ENCODE data around the gene PHF21A. TPM values are rescaled to one million over a fixed set of nuclear protein-coding genes. Genes with fewer than 3 reads are reported as not detected.
A peak's percentile ranks its signal among the peaks of the same experiment; 100 is the strongest.

The PHF21A gene
- total and polyA plus RNA-seq, 10 of the 15 experiments (the other 5 are each of a cell fraction or from before 2014, with no cell fraction given): 2.6 to 37.2 (median 16.0) TPM

DNA sequence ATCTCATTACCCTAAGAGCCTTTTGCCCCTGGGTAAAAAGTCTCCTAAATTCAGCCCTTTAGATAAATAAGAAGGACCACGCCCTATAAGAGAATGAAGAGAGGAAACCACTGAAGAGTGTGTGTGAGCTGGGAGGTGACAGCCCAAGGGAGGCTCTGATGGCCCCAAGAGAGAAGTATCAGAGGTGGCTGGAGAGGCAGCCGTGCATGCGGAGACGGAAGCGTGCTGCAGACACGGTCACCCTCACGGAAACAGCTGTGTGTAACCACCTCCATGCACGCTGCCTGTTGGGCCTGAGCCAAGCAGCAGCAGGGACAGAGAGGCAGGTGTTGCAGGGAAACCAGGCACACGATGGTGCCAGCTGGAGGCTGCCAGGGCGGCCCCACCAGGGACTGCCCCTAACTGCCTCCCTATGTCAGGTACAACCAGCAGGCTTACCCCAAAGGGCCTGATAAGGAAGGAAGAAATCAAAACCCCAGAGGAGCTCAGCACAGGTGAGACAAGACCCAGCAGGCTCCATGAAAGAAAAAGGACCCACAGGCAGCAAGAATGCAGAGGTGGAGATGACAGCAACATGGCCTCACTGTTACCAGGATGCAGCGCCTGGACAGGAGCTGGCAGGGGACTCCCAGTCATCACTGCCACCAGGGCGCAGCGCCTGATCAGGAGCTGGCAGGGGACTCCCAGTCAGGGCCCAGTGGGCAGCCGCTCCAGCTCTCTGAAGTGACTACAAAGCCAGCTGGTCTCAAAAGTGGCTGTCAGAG is 191.0 kb downstream of the PHF21A start (continued):
- TF ChIP-seq, protein P1, sequence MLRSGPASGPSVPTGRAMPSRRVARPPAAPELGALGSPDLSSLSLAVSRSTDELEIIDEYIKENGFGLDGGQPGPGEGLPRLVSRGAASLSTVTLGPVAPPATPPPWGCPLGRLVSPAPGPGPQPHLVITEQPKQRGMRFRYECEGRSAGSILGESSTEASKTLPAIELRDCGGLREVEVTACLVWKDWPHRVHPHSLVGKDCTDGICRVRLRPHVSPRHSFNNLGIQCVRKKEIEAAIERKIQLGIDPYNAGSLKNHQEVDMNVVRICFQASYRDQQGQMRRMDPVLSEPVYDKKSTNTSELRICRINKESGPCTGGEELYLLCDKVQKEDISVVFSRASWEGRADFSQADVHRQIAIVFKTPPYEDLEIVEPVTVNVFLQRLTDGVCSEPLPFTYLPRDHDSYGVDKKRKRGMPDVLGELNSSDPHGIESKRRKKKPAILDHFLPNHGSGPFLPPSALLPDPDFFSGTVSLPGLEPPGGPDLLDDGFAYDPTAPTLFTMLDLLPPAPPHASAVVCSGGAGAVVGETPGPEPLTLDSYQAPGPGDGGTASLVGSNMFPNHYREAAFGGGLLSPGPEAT (IDR thresholded peaks at IDR 0.05; ENCODE audit: low read depth): peak; percentile 89
- peak; percentile 91 for TF ChIP-seq NR2F1 (conservative IDR thresholded peaks at IDR 0.05)
- TF ChIP-seq IKZF2 (IDR thresholded peaks at IDR 0.05): peak; percentile 68 to 93; a peak in 3 of 4 replicates
- no peak for TF ChIP-seq SUPT20H (IDR thresholded peaks at IDR 0.05; ENCODE audit: borderline replicate concordance, control insufficient read depth, low read depth, low read length)
- no peak for TF ChIP-seq SMC3 (IDR thresholded peaks at IDR 0.05; ENCODE audit: borderline replicate concordance, low read length)
- TF ChIP-seq, protein P2, sequence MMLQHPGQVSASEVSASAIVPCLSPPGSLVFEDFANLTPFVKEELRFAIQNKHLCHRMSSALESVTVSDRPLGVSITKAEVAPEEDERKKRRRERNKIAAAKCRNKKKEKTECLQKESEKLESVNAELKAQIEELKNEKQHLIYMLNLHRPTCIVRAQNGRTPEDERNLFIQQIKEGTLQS (IDR thresholded peaks at IDR 0.05; ENCODE audit: borderline replicate concordance, extremely low read depth, low read depth, low read length): no peak
- TF ChIP-seq, protein P3, sequence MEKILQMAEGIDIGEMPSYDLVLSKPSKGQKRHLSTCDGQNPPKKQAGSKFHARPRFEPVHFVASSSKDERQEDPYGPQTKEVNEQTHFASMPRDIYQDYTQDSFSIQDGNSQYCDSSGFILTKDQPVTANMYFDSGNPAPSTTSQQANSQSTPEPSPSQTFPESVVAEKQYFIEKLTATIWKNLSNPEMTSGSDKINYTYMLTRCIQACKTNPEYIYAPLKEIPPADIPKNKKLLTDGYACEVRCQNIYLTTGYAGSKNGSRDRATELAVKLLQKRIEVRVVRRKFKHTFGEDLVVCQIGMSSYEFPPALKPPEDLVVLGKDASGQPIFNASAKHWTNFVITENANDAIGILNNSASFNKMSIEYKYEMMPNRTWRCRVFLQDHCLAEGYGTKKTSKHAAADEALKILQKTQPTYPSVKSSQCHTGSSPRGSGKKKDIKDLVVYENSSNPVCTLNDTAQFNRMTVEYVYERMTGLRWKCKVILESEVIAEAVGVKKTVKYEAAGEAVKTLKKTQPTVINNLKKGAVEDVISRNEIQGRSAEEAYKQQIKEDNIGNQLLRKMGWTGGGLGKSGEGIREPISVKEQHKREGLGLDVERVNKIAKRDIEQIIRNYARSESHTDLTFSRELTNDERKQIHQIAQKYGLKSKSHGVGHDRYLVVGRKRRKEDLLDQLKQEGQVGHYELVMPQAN (conservative IDR thresholded peaks at IDR 0.05): peak; percentile 68
- TF ChIP-seq, protein P4, sequence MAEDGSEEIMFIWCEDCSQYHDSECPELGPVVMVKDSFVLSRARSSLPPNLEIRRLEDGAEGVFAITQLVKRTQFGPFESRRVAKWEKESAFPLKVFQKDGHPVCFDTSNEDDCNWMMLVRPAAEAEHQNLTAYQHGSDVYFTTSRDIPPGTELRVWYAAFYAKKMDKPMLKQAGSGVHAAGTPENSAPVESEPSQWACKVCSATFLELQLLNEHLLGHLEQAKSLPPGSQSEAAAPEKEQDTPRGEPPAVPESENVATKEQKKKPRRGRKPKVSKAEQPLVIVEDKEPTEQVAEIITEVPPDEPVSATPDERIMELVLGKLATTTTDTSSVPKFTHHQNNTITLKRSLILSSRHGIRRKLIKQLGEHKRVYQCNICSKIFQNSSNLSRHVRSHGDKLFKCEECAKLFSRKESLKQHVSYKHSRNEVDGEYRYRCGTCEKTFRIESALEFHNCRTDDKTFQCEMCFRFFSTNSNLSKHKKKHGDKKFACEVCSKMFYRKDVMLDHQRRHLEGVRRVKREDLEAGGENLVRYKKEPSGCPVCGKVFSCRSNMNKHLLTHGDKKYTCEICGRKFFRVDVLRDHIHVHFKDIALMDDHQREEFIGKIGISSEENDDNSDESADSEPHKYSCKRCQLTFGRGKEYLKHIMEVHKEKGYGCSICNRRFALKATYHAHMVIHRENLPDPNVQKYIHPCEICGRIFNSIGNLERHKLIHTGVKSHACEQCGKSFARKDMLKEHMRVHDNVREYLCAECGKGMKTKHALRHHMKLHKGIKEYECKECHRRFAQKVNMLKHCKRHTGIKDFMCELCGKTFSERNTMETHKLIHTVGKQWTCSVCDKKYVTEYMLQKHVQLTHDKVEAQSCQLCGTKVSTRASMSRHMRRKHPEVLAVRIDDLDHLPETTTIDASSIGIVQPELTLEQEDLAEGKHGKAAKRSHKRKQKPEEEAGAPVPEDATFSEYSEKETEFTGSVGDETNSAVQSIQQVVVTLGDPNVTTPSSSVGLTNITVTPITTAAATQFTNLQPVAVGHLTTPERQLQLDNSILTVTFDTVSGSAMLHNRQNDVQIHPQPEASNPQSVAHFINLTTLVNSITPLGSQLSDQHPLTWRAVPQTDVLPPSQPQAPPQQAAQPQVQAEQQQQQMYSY (CRISPR knock-in tag; IDR thresholded peaks at IDR 0.05): no peak
- TF ChIP-seq RUNX3 (IDR thresholded peaks at IDR 0.05; ENCODE audit: low read length): peak; percentile 95
- peak; percentile 99 for TF ChIP-seq TCF3 (IDR thresholded peaks at IDR 0.05; ENCODE audit: borderline replicate concordance, insufficient read depth, low read depth, low read length)
- TF ChIP-seq RAD21 (IDR thresholded peaks at IDR 0.05; ENCODE audit: insufficient read depth, low read depth, low read length): no peak
- TF ChIP-seq FOXK2 (IDR thresholded peaks at IDR 0.05): no peak
- peak; percentile 68; the same call in 1 of the 3 replicates for TF ChIP-seq POU2F2 (IDR thresholded peaks at IDR 0.05; ENCODE audit: borderline replicate concordance, low read depth, low read length)
- no peak for TF ChIP-seq ZNF207 (IDR thresholded peaks at IDR 0.05; ENCODE audit: borderline replicate concordance)
- peak; percentile 87; the same call in 1 of the 2 replicates for TF ChIP-seq TBL1XR1 (IDR thresholded peaks at IDR 0.05; ENCODE audit: low read depth, low read length)
- TF ChIP-seq ESRRA (IDR thresholded peaks at IDR 0.05; ENCODE audit: low read length): no peak
- TF ChIP-seq RBBP5 (conservative IDR thresholded peaks at IDR 0.05): no peak
- TF ChIP-seq, protein P5, sequence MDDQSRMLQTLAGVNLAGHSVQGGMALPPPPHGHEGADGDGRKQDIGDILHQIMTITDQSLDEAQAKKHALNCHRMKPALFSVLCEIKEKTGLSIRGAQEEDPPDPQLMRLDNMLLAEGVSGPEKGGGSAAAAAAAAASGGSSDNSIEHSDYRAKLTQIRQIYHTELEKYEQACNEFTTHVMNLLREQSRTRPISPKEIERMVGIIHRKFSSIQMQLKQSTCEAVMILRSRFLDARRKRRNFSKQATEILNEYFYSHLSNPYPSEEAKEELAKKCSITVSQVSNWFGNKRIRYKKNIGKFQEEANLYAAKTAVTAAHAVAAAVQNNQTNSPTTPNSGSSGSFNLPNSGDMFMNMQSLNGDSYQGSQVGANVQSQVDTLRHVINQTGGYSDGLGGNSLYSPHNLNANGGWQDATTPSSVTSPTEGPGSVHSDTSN (IDR thresholded peaks at IDR 0.05; ENCODE audit: insufficient replicate concordance, low read depth, low read length): peak; percentile 78
- TF ChIP-seq SUZ12 (IDR thresholded peaks at IDR 0.05; ENCODE audit: unreplicated experiment): no peak
- TF ChIP-seq POLR2A (IDR thresholded peaks at IDR 0.05; ENCODE audit: low read depth, low read length): peak; percentile 29; the same call in 1 of the 2 replicates
- peak; percentile 92 for TF ChIP-seq SMAD1 (IDR thresholded peaks at IDR 0.05; ENCODE audit: low read depth, partially characterized antibody)

Measured in GM12878 (cell line).